ENCODE results near the gene ACTN3.
A peak's percentile ranks its signal among the peaks of the same experiment; 100 is the strongest.
"Not testable (repeated sequence)": the region's sequence is repeated elsewhere in the genome, so short reads cannot be mapped to it uniquely, and the experiment has no call there.

The ACTN3 gene

DNA sequence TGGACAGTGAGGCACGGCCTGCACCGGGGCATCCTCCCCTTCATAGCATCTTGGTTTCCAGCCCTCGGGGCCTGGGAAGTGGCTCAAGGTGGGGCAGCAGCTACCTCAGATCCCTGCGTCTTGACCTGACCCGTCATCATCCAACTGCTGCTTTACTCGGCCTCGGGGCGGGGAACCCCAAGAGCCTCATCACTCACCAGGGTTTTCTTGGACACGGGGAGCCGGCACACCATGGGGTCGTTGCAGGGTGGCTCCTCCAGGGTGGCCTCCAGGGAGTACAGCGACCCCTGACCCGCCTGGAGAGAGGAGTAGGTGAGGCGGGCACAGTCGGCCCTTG lies 21.1 kb downstream of the ACTN3 start:
- no peak for DNase-seq

DNA sequence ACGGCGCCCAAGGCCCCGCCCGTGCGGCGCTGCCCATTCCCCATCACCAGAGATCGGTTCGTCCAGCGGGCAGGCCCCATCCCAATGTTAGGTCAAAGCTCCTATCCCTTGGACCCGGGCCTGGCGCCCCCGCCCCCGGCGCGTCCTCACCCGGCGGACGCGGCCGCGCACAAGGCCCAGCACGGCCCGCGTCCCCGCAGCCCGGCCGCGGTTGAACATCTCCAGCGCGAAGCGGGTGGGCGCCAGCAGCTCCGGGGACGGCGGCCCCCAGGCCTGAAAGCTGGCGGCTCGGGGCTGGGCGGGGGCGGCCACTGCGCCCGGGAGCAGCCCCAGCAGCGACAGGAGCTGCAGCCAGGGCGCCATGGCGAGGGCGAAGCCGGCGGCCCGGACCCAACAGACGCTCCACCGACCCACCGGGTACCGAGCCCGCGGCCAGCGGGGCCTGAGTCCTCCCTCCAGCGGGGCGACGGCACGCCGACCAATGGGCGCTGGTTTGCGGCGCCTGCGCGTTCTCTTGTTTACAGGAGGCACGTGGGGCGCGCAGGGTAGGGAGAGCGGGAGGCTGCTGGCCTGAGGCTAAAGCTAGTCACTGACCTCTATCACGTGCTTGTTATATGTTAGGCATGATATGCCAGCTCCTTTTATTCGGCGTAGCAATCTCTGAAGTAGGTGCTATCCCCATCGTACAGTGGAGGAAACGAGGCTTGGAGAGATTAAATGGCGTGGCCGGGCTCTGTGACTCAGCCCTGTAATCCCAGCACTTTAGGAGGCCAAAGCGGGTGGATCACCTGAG lies 21.6 kb downstream of the ACTN3 start, which contains the start of gene CTSF:
Gene CTSF (minus strand): TSS at position 483 of the 793 bp plus-strand sequence. CDS start 120 bp downstream, at position 363.
- DNase-seq: peak; percentile 48

DNA sequence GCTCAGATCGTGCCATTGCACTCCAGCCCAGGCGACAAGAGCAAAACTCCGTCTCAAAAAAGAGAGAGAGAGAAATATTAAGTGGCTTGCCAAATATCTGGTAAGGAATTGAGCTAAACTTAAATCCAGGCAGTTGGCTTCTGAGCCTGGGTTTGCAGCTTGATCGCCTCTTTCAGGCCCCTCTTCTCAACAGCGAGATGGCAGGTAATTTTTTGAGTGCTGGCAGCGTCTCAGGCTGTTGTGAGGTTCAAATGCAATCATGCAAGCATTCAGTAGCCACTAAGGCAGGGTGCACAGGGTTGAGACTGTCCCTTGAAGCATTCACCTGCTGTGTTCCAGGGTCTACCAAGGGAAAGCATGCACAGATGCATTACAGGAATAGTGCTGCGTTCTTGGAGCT lies 22.4 kb downstream of the ACTN3 start:
- no peak for DNase-seq

DNA sequence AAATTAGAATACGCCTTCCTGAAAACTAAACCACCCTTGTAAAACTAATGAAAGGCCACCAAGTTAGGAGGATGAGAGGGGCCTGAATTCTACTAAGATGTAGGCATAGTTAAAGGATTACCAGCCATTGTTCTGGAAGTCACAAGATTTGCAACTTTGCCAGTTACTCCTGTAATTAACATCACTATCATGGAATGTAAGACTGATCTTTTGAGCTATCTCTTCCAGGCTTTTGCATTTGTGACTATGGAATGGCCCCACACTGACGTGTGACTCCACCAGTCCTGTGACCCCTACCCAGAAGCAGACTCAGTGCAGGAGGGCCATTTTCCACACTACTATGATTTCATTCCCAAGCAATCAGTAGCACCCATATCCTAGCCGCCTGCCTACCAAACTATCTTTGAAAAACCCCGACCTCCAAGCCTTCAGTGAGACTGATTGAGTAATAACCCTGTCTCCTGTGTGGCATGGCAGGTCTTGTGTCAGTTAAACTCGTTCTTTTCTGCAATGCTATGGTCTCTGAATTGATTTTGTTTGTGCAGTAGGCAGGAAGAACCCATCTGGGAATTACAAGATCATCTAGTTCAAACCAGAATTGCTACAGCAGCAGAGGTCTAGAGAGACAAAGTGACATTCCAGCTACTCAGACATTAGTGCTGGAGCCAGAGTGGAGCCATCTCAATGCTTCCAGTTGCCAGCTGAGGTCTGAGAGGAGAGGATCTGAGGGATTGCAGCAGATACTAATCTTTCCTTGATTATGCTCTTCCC lies 23.6 kb downstream of the ACTN3 start:
- no peak for DNase-seq

DNA sequence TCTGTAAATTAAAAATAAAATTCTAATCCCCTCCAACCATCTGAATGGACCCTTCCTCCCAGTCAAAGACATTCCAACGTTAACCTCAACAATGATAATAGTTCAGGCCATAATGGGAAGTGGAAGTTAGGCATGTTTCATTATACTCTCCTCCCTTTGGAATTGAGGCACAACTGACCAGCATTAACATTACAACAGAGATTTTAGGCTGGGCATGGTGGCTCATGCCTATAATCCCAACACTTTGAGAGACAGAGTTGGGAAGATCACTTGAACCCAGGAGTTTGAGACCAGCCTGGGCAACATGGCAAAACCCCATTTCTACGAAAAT lies 24.1 kb downstream of the ACTN3 start:
- no peak for DNase-seq

DNA sequence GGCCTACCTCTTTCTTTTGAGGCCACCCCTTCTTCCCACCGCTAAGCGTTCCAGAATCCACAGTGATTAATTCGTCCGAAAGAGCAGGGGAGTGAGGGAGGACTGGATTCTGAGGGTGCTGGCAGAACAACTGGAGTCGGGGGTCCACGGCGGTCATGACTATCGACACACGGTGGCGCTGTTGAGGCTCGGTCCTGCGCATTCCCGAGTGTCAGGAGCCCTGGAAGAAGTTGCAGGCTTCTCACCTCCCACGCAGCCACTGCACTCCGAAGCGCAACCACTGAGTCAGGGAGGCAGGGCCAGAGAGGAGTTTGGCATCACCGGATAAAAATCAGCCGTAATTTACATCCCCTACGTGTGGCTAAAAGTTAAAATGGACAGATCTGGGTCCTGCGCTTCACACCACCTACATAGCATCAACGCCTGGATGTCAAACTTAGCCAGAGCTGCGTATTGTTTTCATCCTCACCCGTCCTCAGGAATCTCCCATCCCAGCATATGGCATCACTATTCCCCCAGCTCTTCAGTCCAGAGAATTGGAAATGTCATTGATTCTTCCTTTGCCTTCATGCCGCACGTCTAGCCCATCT lies 32.4 kb downstream of the ACTN3 start:
- peak; percentile 48 for DNase-seq

DNA sequence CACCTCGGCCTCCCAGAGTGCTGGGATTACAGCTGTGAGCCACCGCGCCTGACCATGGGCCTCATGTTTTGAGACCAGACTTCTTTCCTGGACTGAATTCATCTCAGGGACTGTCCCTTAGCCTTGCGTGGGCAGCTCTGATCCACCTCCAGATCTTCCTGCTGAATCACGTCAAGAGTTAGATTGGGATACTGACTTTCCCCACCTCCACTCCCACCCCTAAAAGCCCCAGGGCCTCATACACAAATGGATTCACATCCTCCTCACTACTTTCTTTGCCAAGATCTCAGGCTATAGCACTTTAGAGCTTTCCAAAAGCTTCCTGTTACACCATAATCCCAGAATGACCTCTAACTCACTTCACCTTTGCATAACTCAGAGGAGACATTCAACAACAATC lies 34.1 kb downstream of the ACTN3 start:
- no peak for DNase-seq

DNA sequence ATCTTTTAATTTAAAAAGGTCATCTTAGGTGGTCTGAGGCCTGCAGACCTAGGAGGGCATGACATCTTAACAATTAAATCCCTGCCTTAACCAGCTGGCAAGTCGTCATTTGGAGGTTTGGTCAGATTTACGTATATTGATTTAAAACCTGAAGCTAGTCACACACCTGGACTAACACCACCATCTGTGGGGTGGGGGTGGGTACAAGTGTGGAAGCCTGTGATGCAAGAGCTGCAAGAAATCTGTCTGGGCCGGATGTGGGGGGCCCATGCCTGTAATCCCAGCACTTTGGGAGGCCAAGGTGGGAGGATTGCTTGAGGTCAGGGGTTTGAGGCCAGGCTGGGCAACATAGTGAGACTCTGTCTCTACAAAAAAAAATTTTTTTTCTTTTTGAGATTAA lies 34.6 kb downstream of the ACTN3 start:
- no peak for DNase-seq

DNA sequence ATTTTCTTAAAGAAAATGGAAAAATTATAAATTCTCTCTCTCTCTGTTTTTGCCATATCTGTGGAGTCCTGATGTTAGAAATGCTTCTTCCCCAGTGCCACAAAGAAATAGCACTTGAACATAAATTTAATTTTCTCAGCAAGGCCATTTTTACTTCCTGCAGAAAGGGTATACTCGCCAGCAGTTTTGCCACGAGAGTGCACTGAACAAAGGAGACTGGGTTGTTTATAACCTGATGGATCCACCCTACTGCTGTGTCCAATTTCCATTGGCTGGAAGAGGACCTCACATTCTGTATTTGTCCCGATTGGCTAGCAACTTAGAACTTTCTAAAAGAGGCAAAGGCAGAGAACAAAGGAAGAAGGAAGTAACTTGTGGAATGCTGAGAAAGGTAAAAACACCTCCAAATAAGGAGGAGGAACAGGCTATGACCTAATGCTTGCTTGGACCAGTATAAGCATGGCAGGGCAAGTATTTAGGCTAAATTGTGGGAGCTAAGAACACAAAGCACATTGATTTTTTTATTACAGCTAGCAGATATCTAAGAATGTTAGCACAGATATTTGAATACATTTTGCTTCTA lies 36.0 kb downstream of the ACTN3 start:
- not testable (repeated sequence) for DNase-seq

DNA sequence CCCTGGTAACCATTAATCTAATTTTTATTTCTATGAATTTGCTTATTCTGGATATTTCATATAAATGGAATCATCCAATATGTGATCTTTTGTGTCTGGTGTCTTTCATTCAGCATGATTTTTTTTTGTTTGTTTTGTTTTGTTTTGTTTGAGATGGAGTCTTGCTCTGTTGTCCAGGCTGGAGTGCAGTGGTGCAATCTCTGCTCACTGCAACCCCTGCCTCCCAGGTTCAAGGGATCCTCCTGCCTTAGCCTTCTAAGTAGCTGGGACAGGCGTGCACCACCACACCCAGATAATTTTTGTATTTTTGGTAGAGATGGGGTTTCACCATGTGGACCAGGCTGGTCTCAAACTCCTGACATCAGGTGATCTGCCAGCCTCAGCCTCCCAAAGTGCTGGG lies 38.7 kb downstream of the ACTN3 start:
- DNase-seq: not testable (repeated sequence)

DNA sequence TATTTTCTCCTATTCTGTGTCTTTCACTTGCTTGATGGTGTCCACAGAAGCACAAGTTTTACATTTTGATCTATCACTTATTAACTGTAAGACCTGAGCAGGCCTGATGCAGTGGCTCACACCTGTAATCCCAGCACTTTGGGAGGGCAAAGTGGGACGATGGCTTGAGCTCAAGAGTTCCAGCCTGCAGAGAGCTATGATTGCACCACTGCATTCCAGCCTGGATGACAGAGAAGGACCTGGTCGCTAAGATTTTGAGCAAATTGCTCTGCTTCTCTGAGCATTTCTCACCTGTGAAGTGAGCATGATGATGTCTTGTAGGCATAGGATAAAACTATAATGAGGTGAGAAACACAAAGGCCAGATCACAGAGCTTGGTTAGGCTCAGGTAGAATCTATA lies 39.4 kb downstream of the ACTN3 start:
- DNase-seq: no peak

DNA sequence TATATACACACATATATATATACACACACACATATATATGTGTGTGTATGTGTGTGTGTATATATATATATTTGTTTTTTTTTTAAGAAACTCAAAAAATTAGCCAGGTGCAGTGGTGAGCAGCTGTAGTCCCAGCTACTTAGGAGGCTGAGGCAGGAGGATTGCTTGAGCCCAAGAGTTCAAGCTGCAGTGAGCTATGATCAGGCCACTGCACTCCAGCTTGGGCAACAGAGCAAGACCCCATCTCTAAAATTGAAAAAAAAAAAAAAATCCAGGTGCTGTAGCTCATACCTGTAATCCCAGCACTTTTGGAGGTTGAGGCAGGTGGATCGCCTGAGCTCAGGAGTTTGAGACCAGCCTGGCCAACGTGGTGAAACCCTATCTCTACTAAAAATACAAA lies 42.6 kb downstream of the ACTN3 start:
- not testable (repeated sequence) for DNase-seq

DNA sequence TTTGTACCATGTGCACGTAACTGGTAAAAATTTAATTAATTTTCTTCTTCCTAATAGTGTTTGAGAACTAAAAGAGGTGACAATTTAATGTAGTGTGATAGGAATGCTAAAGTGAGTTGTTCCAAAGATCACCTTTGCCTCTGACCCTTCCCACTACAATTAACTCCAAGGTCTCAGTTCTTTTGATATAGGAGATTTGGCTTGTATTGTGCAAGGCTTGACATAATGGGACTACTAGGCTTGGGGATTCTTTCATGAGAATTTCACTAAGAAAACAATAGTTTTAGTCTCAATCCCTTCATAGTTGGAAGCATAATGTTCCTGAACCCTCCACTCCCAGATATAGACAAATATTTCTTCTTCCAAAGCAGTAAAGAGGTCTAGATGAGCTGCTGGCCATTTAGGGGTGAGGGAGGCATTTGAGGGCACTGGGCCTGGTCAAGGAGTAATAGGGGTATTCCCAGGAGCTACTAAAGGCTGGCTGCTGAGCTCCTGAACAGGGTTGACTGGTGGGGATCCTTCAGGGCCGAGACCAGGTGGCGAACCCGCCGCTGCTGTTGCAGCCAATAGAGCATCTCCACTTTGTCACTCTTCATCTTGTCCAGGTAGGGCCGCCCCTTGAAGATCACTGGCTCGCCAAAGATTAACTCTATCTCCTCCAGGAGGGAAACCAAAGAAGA lies 43.4 kb downstream of the ACTN3 start:
- DNase-seq: no peak

DNA sequence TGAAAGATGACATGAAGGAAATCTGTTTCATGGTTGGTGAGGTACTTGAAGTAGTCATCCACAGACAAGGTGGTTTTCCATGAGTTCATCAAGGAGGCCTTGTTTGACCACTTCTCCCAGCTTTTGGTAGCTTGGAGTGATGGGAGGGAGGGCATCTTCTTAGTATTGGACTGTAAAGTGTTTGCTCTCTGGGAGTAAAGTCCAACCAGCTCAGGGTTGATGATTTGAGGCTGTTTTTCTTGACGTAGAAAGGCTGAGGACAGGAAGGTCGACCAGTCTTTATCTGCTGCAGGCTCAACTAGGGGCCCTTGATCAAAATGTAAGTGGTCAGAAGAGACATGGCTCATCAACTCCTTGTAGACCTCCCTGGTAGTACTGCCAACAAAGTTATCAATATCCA lies 44.5 kb downstream of the ACTN3 start:
- DNase-seq: no peak

DNA sequence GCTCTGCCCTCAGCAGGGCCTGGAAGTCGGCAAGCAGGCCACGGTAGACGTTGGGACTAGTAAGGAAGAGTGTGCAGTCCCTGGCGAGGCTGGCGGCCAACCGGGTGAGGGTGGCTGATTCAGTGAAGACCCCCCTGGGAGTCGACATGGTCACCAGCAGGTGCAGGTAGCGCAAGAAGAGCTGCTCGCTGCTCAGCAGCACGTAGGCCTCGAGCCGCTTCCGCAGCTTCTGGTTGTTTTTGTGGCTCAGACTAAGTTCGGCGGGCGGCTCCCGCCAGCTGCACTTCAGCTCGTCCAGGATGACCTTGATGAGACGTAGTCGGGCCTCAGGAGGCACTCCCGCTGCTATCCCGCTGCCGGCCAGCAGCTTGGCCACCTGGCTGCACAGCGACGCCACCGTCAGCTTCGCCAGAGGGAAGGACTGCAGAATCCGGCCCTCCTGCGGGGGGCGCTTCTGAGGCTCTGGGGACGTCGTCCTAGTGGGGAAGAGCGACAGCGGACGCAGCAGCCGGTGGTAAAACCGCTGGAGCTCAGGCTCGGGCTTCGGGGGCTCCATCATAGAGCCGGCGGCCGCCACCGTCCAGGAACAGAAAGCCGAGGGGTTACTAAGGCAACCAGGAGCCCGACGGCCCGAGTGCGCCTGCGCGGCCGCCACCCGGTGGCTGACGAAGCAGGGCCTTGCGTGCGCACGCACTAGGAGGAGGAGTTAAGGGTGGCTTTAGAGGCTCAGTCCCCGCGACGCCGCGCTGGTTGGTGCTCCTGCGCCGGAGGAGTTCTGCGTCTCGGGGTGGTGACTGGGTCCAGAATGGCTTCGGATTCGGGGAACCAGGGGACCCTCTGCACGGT lies 46.0 kb downstream of the ACTN3 start, which contains the start of the genes CCDC87 and CCS:
Gene CCDC87 (minus strand): TSS at position 607 of the 846 bp plus-strand sequence. CDS start 48 bp downstream, at position 559.
Gene CCS (plus strand): TSS at position 729 of the 846 bp plus-strand sequence. CDS start 77 bp downstream, at position 806.
- DNase-seq: peak; percentile 88

DNA sequence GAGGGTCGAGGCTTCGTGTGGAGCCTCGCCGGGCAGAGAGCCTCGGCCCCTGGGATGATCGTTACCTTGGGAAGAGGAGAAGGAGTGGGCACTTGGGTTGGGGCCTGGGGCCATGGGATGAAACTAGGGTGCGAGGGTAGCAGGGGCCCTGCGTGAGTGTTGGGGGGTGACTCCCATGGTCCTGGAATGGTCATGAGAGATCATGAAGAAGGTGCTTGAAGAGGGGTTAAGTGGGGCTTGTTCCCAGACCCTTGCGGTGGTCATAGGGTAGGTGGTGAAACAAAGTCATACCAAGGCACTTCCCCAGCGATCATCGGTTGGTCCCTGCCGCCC lies 46.6 kb downstream of the ACTN3 start:
- no peak for DNase-seq

DNA sequence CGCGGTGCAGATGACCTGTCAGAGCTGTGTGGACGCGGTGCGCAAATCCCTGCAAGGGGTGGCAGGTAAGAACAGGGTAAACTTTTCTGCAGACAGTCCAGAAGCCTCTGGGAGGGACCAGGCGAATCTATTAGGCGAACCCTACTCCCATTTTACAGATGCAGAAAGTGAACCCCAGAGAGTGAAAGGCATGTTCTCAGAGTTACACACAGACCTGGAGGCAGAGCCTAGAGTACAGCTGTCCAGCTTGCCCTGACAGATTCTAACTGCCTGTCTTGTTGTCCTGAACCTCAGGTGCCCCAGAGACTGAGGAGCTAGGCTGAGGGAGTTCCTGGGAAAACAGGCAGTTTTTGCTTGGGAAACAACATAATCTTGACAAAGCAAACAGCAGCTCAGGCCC lies 46.9 kb downstream of the ACTN3 start:
- DNase-seq: no peak

DNA sequence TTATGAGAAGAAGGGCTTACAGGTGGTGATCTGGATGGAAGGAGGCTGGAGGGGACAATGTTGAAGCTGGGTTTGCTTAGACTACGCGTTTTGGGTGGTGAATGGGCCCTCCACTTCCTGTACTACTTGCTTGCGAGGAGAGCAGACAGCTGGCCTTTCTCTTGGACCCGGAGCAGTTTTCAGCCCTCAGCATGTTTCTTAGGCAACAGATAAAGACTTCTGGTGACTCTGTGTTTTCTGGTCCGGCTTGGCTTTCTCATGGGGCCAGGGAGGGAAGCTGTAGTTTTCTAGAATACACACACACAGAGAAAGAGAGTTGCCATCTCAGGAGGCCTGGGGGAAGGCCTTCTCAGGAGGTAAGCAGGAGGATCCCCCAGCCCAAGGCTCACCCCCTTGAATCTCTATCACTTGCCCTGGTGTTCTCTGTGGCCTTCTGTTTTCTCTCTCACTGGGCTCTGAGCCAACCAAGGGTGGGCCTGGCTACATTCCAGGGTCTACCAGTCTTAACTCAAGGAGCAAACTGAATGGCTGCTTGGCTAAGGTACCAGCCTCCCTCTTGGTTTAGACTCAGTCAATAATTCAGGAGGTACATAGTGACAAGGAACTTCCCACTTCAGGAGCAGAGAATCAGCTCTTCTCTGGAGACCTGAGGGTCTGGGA lies 48.7 kb downstream of the ACTN3 start:
- no peak for DNase-seq

DNA sequence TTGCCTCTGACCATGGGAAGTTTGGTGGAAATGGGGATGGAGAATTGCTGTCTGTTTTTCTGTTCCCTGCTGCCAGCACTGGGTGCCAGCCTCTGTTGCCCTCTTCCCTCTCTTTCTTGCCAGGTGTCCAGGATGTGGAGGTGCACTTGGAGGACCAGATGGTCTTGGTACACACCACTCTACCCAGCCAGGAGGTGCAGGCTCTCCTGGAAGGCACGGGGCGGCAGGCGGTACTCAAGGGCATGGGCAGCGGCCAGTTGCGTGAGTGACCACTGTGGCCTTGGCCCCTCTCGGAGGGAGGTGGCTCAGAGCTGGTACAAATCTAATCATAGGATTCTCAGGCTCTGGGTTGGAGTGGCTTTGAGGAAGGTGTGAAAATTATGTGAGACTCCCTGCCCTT lies 52.3 kb downstream of the ACTN3 start:
- DNase-seq: no peak

DNA sequence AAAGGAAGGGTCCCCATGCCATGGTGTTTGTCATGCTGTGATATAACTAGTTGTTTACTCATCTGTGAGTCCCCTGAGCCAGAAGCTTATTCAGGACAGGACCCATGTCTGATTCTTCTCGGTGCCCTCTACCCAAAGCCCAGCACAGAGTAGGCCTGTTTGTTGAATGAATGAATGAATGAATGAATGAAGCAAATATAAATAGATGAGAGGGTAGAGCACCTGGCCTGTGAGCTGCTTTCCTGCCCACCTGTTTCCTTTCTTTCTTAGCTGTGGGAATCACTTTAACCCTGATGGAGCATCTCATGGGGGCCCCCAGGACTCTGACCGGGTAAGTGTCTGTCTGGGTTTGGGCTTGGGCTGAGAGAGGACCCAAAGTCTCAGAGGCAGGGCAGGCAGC lies 53.5 kb downstream of the ACTN3 start:
- DNase-seq: no peak

DNA sequence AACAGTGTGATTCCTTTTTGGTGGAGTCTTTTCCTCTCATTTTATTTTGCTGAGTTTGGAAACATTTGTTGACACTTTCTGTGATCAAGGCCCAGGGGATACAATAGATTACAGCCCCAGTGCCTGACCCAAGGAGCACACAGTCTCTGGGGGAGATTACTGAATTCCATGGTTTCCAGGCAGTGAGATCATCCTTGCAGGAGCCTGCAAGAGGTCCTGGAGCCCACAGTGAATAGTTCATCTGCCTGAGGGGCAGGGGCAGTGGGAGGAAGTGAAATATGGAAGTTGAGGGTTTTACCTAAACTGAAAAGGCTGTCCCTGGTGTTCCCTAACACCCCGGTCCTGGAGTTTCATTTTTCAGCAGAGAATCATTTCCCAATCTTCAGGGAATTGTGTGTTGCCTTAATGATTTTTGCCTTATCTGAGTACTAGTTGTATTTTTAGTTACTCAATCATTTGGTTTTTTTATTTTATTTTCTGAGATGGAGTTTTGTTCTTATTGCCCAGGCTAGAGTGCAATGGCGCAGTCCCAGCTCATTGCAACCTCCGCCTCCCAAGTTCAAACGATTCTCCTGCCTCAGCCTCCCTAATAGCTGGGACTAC lies 54.0 kb downstream of the ACTN3 start:
- no peak for DNase-seq
